ENCODE data around the gene SOX6. TPM values are rescaled to one million over a fixed set of nuclear protein-coding genes. Genes with fewer than 3 reads are reported as not detected.
"Not testable (repeated sequence)": the region's sequence is repeated elsewhere in the genome, so short reads cannot be mapped to it uniquely, and the experiment has no call there.

SOX6 gene
- total RNA-seq, 1 donor from 2014 or later: under 0.01 TPM

- DNase-seq (ENCODE audit: low read depth in 2 of 2): no peak
These were observed 201.5 kb downstream of the SOX6 start for GRCh38 chr11:16154715-16155396.

GRCh38 chr11:16153951-16154350 is 202.4 kb downstream of the SOX6 start:
- no peak for DNase-seq (ENCODE audit: low read depth in 2 of 2)

GRCh38 chr11:16151138-16151537 is 205.2 kb downstream of the SOX6 start:
- no peak for DNase-seq (ENCODE audit: low read depth in 2 of 2)

- DNase-seq (ENCODE audit: low read depth in 2 of 2): no peak
These were observed 206.9 kb downstream of the SOX6 start for GRCh38 chr11:16149476-16149875.

- no peak for DNase-seq (ENCODE audit: low read depth in 2 of 2)
These were observed 207.9 kb downstream of the SOX6 start for GRCh38 chr11:16148301-16148931.

- DNase-seq (ENCODE audit: low read depth in 2 of 2): not testable (repeated sequence)
These were observed 209.4 kb downstream of the SOX6 start for GRCh38 chr11:16146980-16147379.

- not testable (repeated sequence) for DNase-seq (ENCODE audit: low read depth in 2 of 2)
These were observed 214.7 kb downstream of the SOX6 start for GRCh38 chr11:16141614-16142013.

GRCh38 chr11:16141162-16141561 is 215.2 kb downstream of the SOX6 start:
- DNase-seq (ENCODE audit: low read depth in 2 of 2): not testable (repeated sequence)

GRCh38 chr11:16136792-16137390 is 219.5 kb downstream of the SOX6 start:
- no peak for DNase-seq (ENCODE audit: low read depth in 2 of 2)

- no peak for DNase-seq (ENCODE audit: low read depth in 2 of 2)
These were observed 222.5 kb downstream of the SOX6 start for GRCh38 chr11:16133867-16134266.

- no peak for DNase-seq (ENCODE audit: low read depth in 2 of 2)
These were observed 228.6 kb downstream of the SOX6 start for GRCh38 chr11:16127732-16128131.

GRCh38 chr11:16126362-16126761 is 230.0 kb downstream of the SOX6 start:
- DNase-seq (ENCODE audit: low read depth in 2 of 2): no peak

GRCh38 chr11:16125796-16126195 is 230.6 kb downstream of the SOX6 start:
- no peak for DNase-seq (ENCODE audit: low read depth in 2 of 2)

- DNase-seq (ENCODE audit: low read depth in 2 of 2): no peak
These were observed 232.0 kb downstream of the SOX6 start for GRCh38 chr11:16124390-16124789.

- no peak for DNase-seq (ENCODE audit: low read depth in 2 of 2)
These were observed 234.5 kb downstream of the SOX6 start for GRCh38 chr11:16121853-16122252.

- no peak for DNase-seq (ENCODE audit: low read depth in 2 of 2)
These were observed 236.3 kb downstream of the SOX6 start for GRCh38 chr11:16120008-16120407.

- no peak for DNase-seq (ENCODE audit: low read depth in 2 of 2)
These were observed 238.2 kb downstream of the SOX6 start for GRCh38 chr11:16117989-16118756.

GRCh38 chr11:16114978-16115871 is 241.1 kb downstream of the SOX6 start:
- no peak for DNase-seq (ENCODE audit: low read depth in 2 of 2)

- no peak for DNase-seq (ENCODE audit: low read depth in 2 of 2)
These were observed 241.9 kb downstream of the SOX6 start for GRCh38 chr11:16114431-16114830.

GRCh38 chr11:16111690-16112089 is 244.7 kb downstream of the SOX6 start:
- DNase-seq (ENCODE audit: low read depth in 2 of 2): no peak

GRCh38 chr11:16110886-16111285 is 245.5 kb downstream of the SOX6 start:
- DNase-seq (ENCODE audit: low read depth in 2 of 2): no peak

Data from lung microvascular endothelial cell (primary cell).